Measurements from ENCODE around the gene ARGLU1. TPM values are rescaled to one million over a fixed set of nuclear protein-coding genes. Genes with fewer than 3 reads are reported as not detected.

ARGLU1 gene
- polyA plus RNA-seq, 3 donors: 22.4 to 168 (median 27.2) TPM

- DNase-seq: no peak
- H3K4me3 ChIP-seq (replicated peaks in 1 of 3; ENCODE audit: low read depth in 2 of 3, low read length in 3 of 3): no peak overlapping the region
- intact Hi-C loops (cut with micrococcal nuclease): no loop called here
- Mint-ChIP-seq H3K4me1 (peaks cover 13% of the 10 kb centered on the region), H3K4me3 (no peak overlapping the region), H3K9me3 (no peaks in the 10 kb centered on the region), H3K36me3 (no peaks in the 10 kb centered on the region), H3K27ac (no peak overlapping the region), H3K27me3 (ENCODE audit: low read depth in 3 of 3) (peaks cover 5 to 6% (median 6%) of the 10 kb centered on the region in 3 donors)
- no peaks in the 10 kb centered on the region for H4K20me1 ChIP-seq (ENCODE audit: insufficient read depth, low read length)
- H3K4me1 ChIP-seq (ENCODE audit: control insufficient read depth in 1 of 2, insufficient read depth in 2 of 2, low read length in 2 of 2): peaks cover 0 to 8% of the 10 kb centered on the region in 2 donors
- TF ChIP-seq CTCF (IDR thresholded peaks at IDR 0.05): no peak
- no peak overlapping the region for H3K27ac ChIP-seq (ENCODE audit: low read depth in 1 of 2, low read length in 2 of 2)
- no peaks in the 10 kb centered on the region for H3K36me3 ChIP-seq (replicated peaks in 1 of 2; ENCODE audit: control insufficient read depth in 1 of 2, insufficient read depth in 2 of 2, low read length in 2 of 2)
- H2AFZ ChIP-seq (ENCODE audit: insufficient read depth, low read depth, low read length, poor library complexity, severe bottlenecking): no peak overlapping the region
- H3K79me2 ChIP-seq (ENCODE audit: insufficient read depth, low read length): no peaks in the 10 kb centered on the region
- H3K27me3 ChIP-seq (ENCODE audit: control insufficient read depth in 2 of 2, insufficient read depth in 2 of 2, low read length in 2 of 2): peaks cover 2 to 6% of the 10 kb centered on the region in 2 donors
- H3K4me2 ChIP-seq (replicated peaks; ENCODE audit: extremely low read depth, low read length, poor library complexity, severe bottlenecking): no peak overlapping the region
- no peaks in the 10 kb centered on the region for H3K9me3 ChIP-seq (replicated peaks in 1 of 2; ENCODE audit: control insufficient read depth in 1 of 2, insufficient read depth in 1 of 2, low read length in 2 of 2)
- WGBS (ENCODE audit: insufficient coverage): 95% methylated on average over 6 of the region's 9 CpGs
- no peak overlapping the region for H3K9ac ChIP-seq (ENCODE audit: insufficient read depth, low read length, poor library complexity, severe bottlenecking)
Measured at GRCh38 chr13:106503730-106504453, 64.0 kb downstream of the ARGLU1 start.

GRCh38 chr13:106503272-106503671 lies 64.7 kb downstream of the ARGLU1 start:
- Histone ChIP-seq H3K4me1 (ENCODE audit: control insufficient read depth in 1 of 2, insufficient read depth in 2 of 2, low read length in 2 of 2) (peaks cover 0 to 7% of the 10 kb centered on the region in 2 donors), H3K4me2 (replicated peaks; ENCODE audit: extremely low read depth, low read length, poor library complexity, severe bottlenecking) (no peak overlapping the region), H3K4me3 (replicated peaks in 1 of 3; ENCODE audit: low read depth in 2 of 3, low read length in 3 of 3) (no peak overlapping the region), H2AFZ (ENCODE audit: insufficient read depth, low read depth, low read length, poor library complexity, severe bottlenecking) (no peak overlapping the region), H4K20me1 (ENCODE audit: insufficient read depth, low read length) (no peaks in the 10 kb centered on the region), H3K9ac (ENCODE audit: insufficient read depth, low read length, poor library complexity, severe bottlenecking) (no peak overlapping the region), H3K27ac (ENCODE audit: low read depth in 1 of 2, low read length in 2 of 2) (no peak overlapping the region), H3K36me3 (replicated peaks in 1 of 2; ENCODE audit: control insufficient read depth in 1 of 2, insufficient read depth in 2 of 2, low read length in 2 of 2) (no peaks in the 10 kb centered on the region), H3K27me3 (ENCODE audit: control insufficient read depth in 2 of 2, insufficient read depth in 2 of 2, low read length in 2 of 2) (peaks cover 5 to 10% of the 10 kb centered on the region in 2 donors), H3K9me3 (replicated peaks in 1 of 2; ENCODE audit: control insufficient read depth in 1 of 2, insufficient read depth in 1 of 2, low read length in 2 of 2) (no peaks in the 10 kb centered on the region), H3K79me2 (ENCODE audit: insufficient read depth, low read length) (no peaks in the 10 kb centered on the region)
- H3K27me3 Mint-ChIP-seq (ENCODE audit: low read depth in 3 of 3): peaks cover 11 to 12% (median 11%) of the 10 kb centered on the region in 3 donors
- no peak for DNase-seq
- H3K4me3 Mint-ChIP-seq: no peak overlapping the region
- intact Hi-C loops (cut with micrococcal nuclease): no loop called here
- TF ChIP-seq CTCF (IDR thresholded peaks at IDR 0.05): no peak
- no peak overlapping the region for H3K27ac Mint-ChIP-seq
- no peaks in the 10 kb centered on the region for H3K36me3 Mint-ChIP-seq
- no peaks in the 10 kb centered on the region for H3K9me3 Mint-ChIP-seq
- 91% methylated on average over 4 of the region's 5 CpGs for whole genome bisulfite sequencing (ENCODE audit: insufficient coverage)
- H3K4me1 Mint-ChIP-seq: peaks cover 13% of the 10 kb centered on the region

Measured in CD14-positive monocyte (primary cell).